ENCODE measurements around the gene POLE4. TPM values are rescaled to one million over a fixed set of nuclear protein-coding genes. Genes with fewer than 3 reads are reported as not detected.

Gene POLE4
- polyA plus RNA-seq, 3 donors = 35.0 to 345 (median 304) TPM

- H3K9ac ChIP-seq (ENCODE audit: insufficient read depth, low read length, poor library complexity, severe bottlenecking) = no peak overlapping the region
- peaks cover 4 to 9% of the 10 kb centered on the region in 2 donors for H3K36me3 Mint-ChIP-seq
- peaks cover 12% of the 10 kb centered on the region for H3K4me1 Mint-ChIP-seq
- no peak overlapping the region for H3K4me2 ChIP-seq (replicated peaks; ENCODE audit: extremely low read depth, low read length, poor library complexity, severe bottlenecking)
- H3K27me3 ChIP-seq (ENCODE audit: control insufficient read depth in 2 of 2, insufficient read depth in 2 of 2, low read length in 2 of 2) = peaks cover 0 to 16% of the 10 kb centered on the region in 2 donors
- no peak overlapping the region for H3K4me3 ChIP-seq (replicated peaks in 1 of 3; ENCODE audit: low read depth in 2 of 3, low read length in 3 of 3)
- peaks cover 23 to 34% (median 31%) of the 10 kb centered on the region in 3 donors for H3K27me3 Mint-ChIP-seq (ENCODE audit: low read depth in 3 of 3)
- H3K27ac ChIP-seq (ENCODE audit: low read depth in 1 of 2, low read length in 2 of 2) = no peak overlapping the region
- peaks cover 8 to 21% (median 13%) of the 10 kb centered on the region in 7 donors for H3K9me3 Mint-ChIP-seq
- no peak overlapping the region for H2AFZ ChIP-seq (ENCODE audit: insufficient read depth, low read depth, low read length, poor library complexity, severe bottlenecking)
- H3K9me3 ChIP-seq (replicated peaks in 1 of 2; ENCODE audit: control insufficient read depth in 1 of 2, insufficient read depth in 1 of 2, low read length in 2 of 2) = peaks cover 0 to 6% of the 10 kb centered on the region in 2 donors
- no peaks in the 10 kb centered on the region for H3K4me1 ChIP-seq (ENCODE audit: control insufficient read depth in 1 of 2, insufficient read depth in 2 of 2, low read length in 2 of 2)
- H3K4me3 Mint-ChIP-seq = no peak overlapping the region
- H3K27ac Mint-ChIP-seq = no peak overlapping the region
- no peaks in the 10 kb centered on the region for H4K20me1 ChIP-seq (ENCODE audit: insufficient read depth, low read length)
- no CpG with 5 or more reads among the region's 1 CpG for WGBS (ENCODE audit: insufficient coverage)
- DNase-seq = no peak
- H3K79me2 ChIP-seq (ENCODE audit: insufficient read depth, low read length) = no peaks in the 10 kb centered on the region
- H3K36me3 ChIP-seq (replicated peaks in 1 of 2; ENCODE audit: control insufficient read depth in 1 of 2, insufficient read depth in 2 of 2, low read length in 2 of 2) = no peaks in the 10 kb centered on the region
- intact Hi-C loops (cut with micrococcal nuclease) = loop anchor here in 1 of 2 donors (10.0 kb wide), 1 partner anchor 695 kb away; no protein-coding TSS in a partner anchor
- TF ChIP-seq CTCF (IDR thresholded peaks at IDR 0.05) = no peak
Observed at GRCh38 chr2:74910245-74910644, 48.2 kb upstream of the POLE4 start.

- Histone ChIP-seq H2AFZ (ENCODE audit: insufficient read depth, low read depth, low read length, poor library complexity, severe bottlenecking) (no peak overlapping the region), H3K9ac (ENCODE audit: insufficient read depth, low read length, poor library complexity, severe bottlenecking) (no peak overlapping the region), H3K4me2 (replicated peaks; ENCODE audit: extremely low read depth, low read length, poor library complexity, severe bottlenecking) (no peak overlapping the region), H3K27ac (ENCODE audit: low read depth in 1 of 2, low read length in 2 of 2) (no peak overlapping the region), H3K27me3 (ENCODE audit: control insufficient read depth in 2 of 2, insufficient read depth in 2 of 2, low read length in 2 of 2) (peaks cover 0 to 16% of the 10 kb centered on the region in 2 donors), H3K4me1 (ENCODE audit: control insufficient read depth in 1 of 2, insufficient read depth in 2 of 2, low read length in 2 of 2) (no peaks in the 10 kb centered on the region), H3K36me3 (replicated peaks in 1 of 2; ENCODE audit: control insufficient read depth in 1 of 2, insufficient read depth in 2 of 2, low read length in 2 of 2) (no peaks in the 10 kb centered on the region), H3K79me2 (ENCODE audit: insufficient read depth, low read length) (no peaks in the 10 kb centered on the region), H3K4me3 (replicated peaks in 1 of 3; ENCODE audit: low read depth in 2 of 3, low read length in 3 of 3) (no peak overlapping the region), H4K20me1 (ENCODE audit: insufficient read depth, low read length) (no peaks in the 10 kb centered on the region), H3K9me3 (replicated peaks in 1 of 2; ENCODE audit: control insufficient read depth in 1 of 2, insufficient read depth in 1 of 2, low read length in 2 of 2) (peaks cover 0 to 6% of the 10 kb centered on the region in 2 donors)
- H3K27me3 Mint-ChIP-seq (ENCODE audit: low read depth in 3 of 3) = peaks cover 23 to 34% (median 31%) of the 10 kb centered on the region in 3 donors
- no peak overlapping the region for H3K4me3 Mint-ChIP-seq
- H3K4me1 Mint-ChIP-seq = peaks cover 19% of the 10 kb centered on the region
- H3K36me3 Mint-ChIP-seq = peaks cover 4 to 5% of the 10 kb centered on the region in 2 donors
- no CpG with 5 or more reads among the region's 4 CpGs for WGBS (ENCODE audit: insufficient coverage)
- intact Hi-C loops (cut with micrococcal nuclease) = loop anchor here in 1 of 2 donors (10.0 kb wide), 1 partner anchor 694 kb away; no protein-coding TSS in a partner anchor
- no peak for DNase-seq
- TF ChIP-seq CTCF (IDR thresholded peaks at IDR 0.05) = no peak
- peaks cover 6 to 21% (median 13%) of the 10 kb centered on the region in 7 donors for H3K9me3 Mint-ChIP-seq
- no peak overlapping the region for H3K27ac Mint-ChIP-seq
Observed at GRCh38 chr2:74911061-74911460, 47.4 kb upstream of the POLE4 start.
